Esophagus muscularis mucosa (tissue), 4 donors: ENCODE results near the gene RPA3. TPM values are rescaled to one million over a fixed set of nuclear protein-coding genes. Genes with fewer than 3 reads are reported as not detected.

Experiments used
- DNase-seq: peaks from one replicate; pipeline ENCODE4 v3.0.0-alpha.2; 2017; ENCODE audit errors: extremely low spot score
- H3K27ac ChIP-seq, 4 donors: fragments of 200-600 bp; sonication (generic); replicated peaks in 1 of 4; 1 replicate in 3 of 4; 2 replicates in 1 of 4; pipeline ENCODE4 v1.5.1; 2016 to 2019; ENCODE audit warnings: mild to moderate bottlenecking in 1 of 4
- H3K27me3 ChIP-seq, 4 donors: fragments of 200-600 bp; sonication (generic); one replicate each; pipeline versions ENCODE4 v1.5.1 to v1.6.0; 2016 to 2019
- H3K36me3 ChIP-seq, 4 donors: fragments of 200-600 bp; sonication (generic); one replicate each; pipeline ENCODE4 v1.5.1; 2016 to 2019
- H3K4me1 ChIP-seq, 4 donors: fragments of 200-600 bp; sonication (generic); one replicate each; pipeline ENCODE4 v1.5.1; 2016 to 2019
- H3K4me3 ChIP-seq, 4 donors: fragments of 200-600 bp; sonication (generic); 1 replicate in 2 of 4; 2 replicates in 2 of 4; pipeline ENCODE4 v1.5.1; 2016 to 2019; ENCODE audit warnings: mild to moderate bottlenecking in 4 of 4, moderate library complexity in 1 of 4
- H3K9me3 ChIP-seq, 4 donors: fragments of 200-600 bp; sonication (generic); 1 replicate in 3 of 4; 2 replicates in 1 of 4; pipeline ENCODE4 v1.5.1; 2016 to 2019
- CTCF ChIP-seq, 3 experiments: fragments of 200-600 bp in 2 of 3; fragments of 450-650 bp in 1 of 3; sonication (generic) in 2 of 3; IDR thresholded peaks; one replicate each; pipeline ENCODE4 v1.5.1; 2017 to 2019; ENCODE audit warnings: antibody characterized with exemption in 3 of 3, mild to moderate bottlenecking in 2 of 3, moderate library complexity in 1 of 3
- EP300 ChIP-seq: sonication (generic); formaldehyde crosslinking; IDR thresholded peaks from one replicate; pipeline ENCODE4 v1.6.1; 2017; ENCODE audit warnings: antibody characterized with exemption
- POLR2A ChIP-seq: fragments of 450-650 bp; IDR thresholded peaks from one replicate; pipeline ENCODE4 v1.6.1; 2017; ENCODE audit warnings: antibody characterized with exemption, moderate library complexity, mild to moderate bottlenecking, low read depth
- POLR2AphosphoS5 ChIP-seq, 2 donors: sonication (generic); formaldehyde crosslinking; IDR thresholded peaks; one replicate each; pipeline ENCODE4 v1.6.1; 2017; ENCODE audit warnings: antibody characterized with exemption in 2 of 2
- WGBS: methylation state at CpG from one replicate; pipeline ENCODE4 v1.1.5; 2018; 5-methylcytosine and 5-hydroxymethylcytosine counted together
- intact Hi-C: fragments of 100-400 bp; cut with DNase I; formaldehyde crosslinking; loops from one replicate; pipeline ENCODE4 v1.15.1; 2023
- total RNA-seq, 4 donors: library from RNA; depleted of rRNA; stranded (reverse); fragments of >200 nt; gene quantifications; one replicate each; pipeline versions ENCODE4 v1.1.0 to v1.2.1, GENCODE V29; 2016

RPA3 gene
- total RNA-seq, 4 donors from 2014 or later = 11.5 to 22.0 (median 16.3) TPM

- intact Hi-C loops = no loop called here
- Histone ChIP-seq H3K27ac (no peak overlapping the region), H3K4me3 (no peak overlapping the region), H3K4me1 (no peaks in the 10 kb centered on the region), H3K9me3 (no peaks in the 10 kb centered on the region), H3K27me3 (no peaks in the 10 kb centered on the region), H3K36me3 (no peaks in the 10 kb centered on the region)
- TF ChIP-seq POLR2AphosphoS5 (IDR thresholded peaks at IDR 0.05) (no peak), CTCF (IDR thresholded peaks at IDR 0.05) (no peak), POLR2A (no peak), EP300 (no peak)
- no peak for DNase-seq
- WGBS = 95% methylated on average over 1 of the region's 1 CpG
Observed at GRCh38 chr7:7628476-7628875, 89.9 kb downstream of the RPA3 start.

GRCh38 chr7:7620644-7621210 is 97.7 kb downstream of the RPA3 start:
- intact Hi-C loops = no loop called here
- H3K27me3 ChIP-seq = no peaks in the 10 kb centered on the region

GRCh38 chr7:7620236-7620635 is 98.2 kb downstream of the RPA3 start:
- Histone ChIP-seq H3K4me3 (no peak overlapping the region), H3K36me3 (no peaks in the 10 kb centered on the region), H3K27ac (no peak overlapping the region), H3K4me1 (no peaks in the 10 kb centered on the region), H3K27me3 (no peaks in the 10 kb centered on the region), H3K9me3 (no peaks in the 10 kb centered on the region)
- intact Hi-C loops = no loop called here
- DNase-seq = no peak
- TF ChIP-seq CTCF (IDR thresholded peaks at IDR 0.05) = no peak
- no peak for TF ChIP-seq EP300
- TF ChIP-seq POLR2A = no peak
- no peak for TF ChIP-seq POLR2AphosphoS5 (IDR thresholded peaks at IDR 0.05)
- WGBS = 91% methylated on average over 1 of the region's 1 CpG

More at GRCh38 chr7:7620644-7621210, 97.7 kb downstream of the RPA3 start:
- H3K36me3 ChIP-seq = no peaks in the 10 kb centered on the region
- H3K27ac ChIP-seq = no peak overlapping the region
- H3K9me3 ChIP-seq = no peaks in the 10 kb centered on the region
- no peak overlapping the region for H3K4me3 ChIP-seq
- H3K4me1 ChIP-seq = no peaks in the 10 kb centered on the region
- DNase-seq = no peak
- TF ChIP-seq EP300 = no peak
- no peak for TF ChIP-seq CTCF (IDR thresholded peaks at IDR 0.05)
- no peak for TF ChIP-seq POLR2A
- no peak for TF ChIP-seq POLR2AphosphoS5 (IDR thresholded peaks at IDR 0.05)

GRCh38 chr7:7618410-7618809 is 100.0 kb downstream of the RPA3 start:
- no peak overlapping the region for H3K27ac ChIP-seq
- H3K36me3 ChIP-seq = no peaks in the 10 kb centered on the region
- intact Hi-C loops = no loop called here
- 100% methylated on average over 1 of the region's 1 CpG for WGBS
- no peaks in the 10 kb centered on the region for H3K27me3 ChIP-seq
- DNase-seq = no peak
- H3K9me3 ChIP-seq = no peaks in the 10 kb centered on the region
- TF ChIP-seq POLR2AphosphoS5 (IDR thresholded peaks at IDR 0.05) (no peak), CTCF (IDR thresholded peaks at IDR 0.05) (no peak), EP300 (no peak), POLR2A (no peak)
- no peak overlapping the region for H3K4me3 ChIP-seq
- no peaks in the 10 kb centered on the region for H3K4me1 ChIP-seq

- 78% methylated on average over 3 of the region's 3 CpGs for WGBS
- DNase-seq = no peak
- H3K27me3 ChIP-seq = no peaks in the 10 kb centered on the region
- H3K4me1 ChIP-seq = no peaks in the 10 kb centered on the region
- H3K9me3 ChIP-seq = no peaks in the 10 kb centered on the region
- H3K27ac ChIP-seq = no peak overlapping the region
- no peak overlapping the region for H3K4me3 ChIP-seq
- intact Hi-C loops = no loop called here
- no peak for TF ChIP-seq EP300
- TF ChIP-seq POLR2AphosphoS5 (IDR thresholded peaks at IDR 0.05) = no peak
- no peak for TF ChIP-seq CTCF (IDR thresholded peaks at IDR 0.05)
- no peak for TF ChIP-seq POLR2A
- H3K36me3 ChIP-seq = no peaks in the 10 kb centered on the region
Observed at GRCh38 chr7:7617550-7617949, 100.9 kb downstream of the RPA3 start.
